HUES6 (cell line): ENCODE data around the gene FLOT2.
"Not testable (repeated sequence)": the region's sequence is repeated elsewhere in the genome, so short reads cannot be mapped to it uniquely, and the experiment has no call there.

Experiments
- H3K27ac ChIP-seq: 2 replicates; pipeline ENCODE4 v1.7.0; 2013; ENCODE audit warnings: low read depth, mild to moderate bottlenecking, low read length, inconsistent platforms
- H3K27me3 ChIP-seq: 2 replicates; pipeline ENCODE4 v1.6.1; 2013; ENCODE audit warnings: low read length; ENCODE audit not compliant: control insufficient read depth, insufficient read depth
- H3K36me3 ChIP-seq: 2 replicates; pipeline ENCODE4 v1.6.1; 2013; ENCODE audit warnings: low read length; ENCODE audit not compliant: control insufficient read depth, insufficient read depth
- H3K4me1 ChIP-seq: 2 replicates; pipeline ENCODE4 v1.6.1; 2013; ENCODE audit warnings: low read length; ENCODE audit not compliant: control insufficient read depth, insufficient read depth
- H3K4me3 ChIP-seq: 2 replicates; pipeline ENCODE4 v1.5.1; 2013; ENCODE audit warnings: low read depth, low read length
- H3K9ac ChIP-seq: one replicate; pipeline ENCODE4 v1.6.1; 2013; ENCODE audit warnings: mild to moderate bottlenecking, low read length
- H3K9me3 ChIP-seq: 2 replicates; pipeline ENCODE4 v1.6.1; 2013; ENCODE audit warnings: low read depth, low read length; ENCODE audit not compliant: control insufficient read depth, insufficient read depth

The FLOT2 gene

GRCh38 chr17:28839221-28839620 is 58.3 kb downstream of the FLOT2 start:
- H3K4me1 ChIP-seq: no peaks in the 10 kb centered on the region
- no peak overlapping the region for H3K4me3 ChIP-seq
- peaks cover 3% of the 10 kb centered on the region; the same call in 1 of the 2 replicates for H3K36me3 ChIP-seq
- H3K9me3 ChIP-seq: no peaks in the 10 kb centered on the region
- no peak overlapping the region for H3K9ac ChIP-seq
- H3K27me3 ChIP-seq: no peaks in the 10 kb centered on the region
- no peak overlapping the region for H3K27ac ChIP-seq

GRCh38 chr17:28836541-28836940 is 61.0 kb downstream of the FLOT2 start:
- H3K9me3 ChIP-seq, H3K27ac ChIP-seq, H3K4me3 ChIP-seq, H3K27me3 ChIP-seq, H3K36me3 ChIP-seq, H3K9ac ChIP-seq, H3K4me1 ChIP-seq: not testable (repeated sequence)

DNA sequence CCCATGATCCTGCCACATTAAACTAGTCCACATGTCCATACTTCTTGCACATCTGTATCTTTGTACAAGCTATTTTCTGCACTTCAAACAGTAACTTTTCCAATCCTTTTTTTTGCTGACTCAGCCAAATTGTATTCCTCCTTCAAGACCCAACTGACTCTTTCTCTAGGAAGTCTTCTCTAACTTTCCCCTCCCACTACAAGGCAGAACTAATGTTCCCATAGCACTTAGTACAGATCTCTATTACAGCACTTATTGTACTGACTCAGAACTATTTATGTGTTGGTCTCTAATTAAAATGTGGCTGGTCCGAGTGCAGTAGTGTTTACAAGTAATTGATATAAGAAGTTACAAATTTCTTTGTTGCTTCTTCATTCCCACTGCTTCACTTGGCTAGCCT is 63.1 kb downstream of the FLOT2 start:
- H3K9ac ChIP-seq: no peak overlapping the region
- no peaks in the 10 kb centered on the region for H3K9me3 ChIP-seq
- no peak overlapping the region for H3K4me3 ChIP-seq
- no peak overlapping the region for H3K27ac ChIP-seq
- H3K27me3 ChIP-seq: no peaks in the 10 kb centered on the region
- H3K4me1 ChIP-seq: no peaks in the 10 kb centered on the region
- H3K36me3 ChIP-seq: peaks cover 15% of the 10 kb centered on the region; the same call in 1 of the 2 replicates
